Measurements from ENCODE around the gene ASAP3.

GRCh38 chr1:23451441-23451840 lies 32.5 kb downstream of the ASAP3 start:
- TF ChIP-seq TSHZ2 (CRISPR knock-in tag; IDR thresholded peaks at IDR 0.05) (no peak), ZC3H10 (CRISPR knock-in tag; IDR thresholded peaks at IDR 0.05) (no peak), TCF4 (CRISPR knock-in tag; IDR thresholded peaks at IDR 0.05; ENCODE audit: borderline replicate concordance) (no peak), ZFP30 (CRISPR knock-in tag; IDR thresholded peaks at IDR 0.05) (no peak), ISL1 (CRISPR knock-in tag; IDR thresholded peaks at IDR 0.05) (no peak), OSR1 (CRISPR knock-in tag; IDR thresholded peaks at IDR 0.05) (no peak), RARB (CRISPR knock-in tag; IDR thresholded peaks at IDR 0.05) (no peak), ZNF565 (CRISPR knock-in tag; conservative IDR thresholded peaks at IDR 0.05; ENCODE audit: low read depth) (no peak), POU6F1 (CRISPR knock-in tag; IDR thresholded peaks at IDR 0.05; ENCODE audit: borderline replicate concordance, low read depth) (no peak), CSRNP3 (CRISPR knock-in tag; IDR thresholded peaks at IDR 0.05) (no peak), CSDC2 (CRISPR knock-in tag; IDR thresholded peaks at IDR 0.05) (no peak), CREB5 (CRISPR knock-in tag; IDR thresholded peaks at IDR 0.05; ENCODE audit: low read depth) (no peak), PATZ1 (CRISPR knock-in tag; IDR thresholded peaks at IDR 0.05; ENCODE audit: borderline replicate concordance) (no peak)
